Tibial artery (tissue), 4 donors: Measurements from ENCODE around the gene HUNK.

Experiments used
- DNase-seq, 2 donors: peaks; one replicate each; pipeline ENCODE4 v3.0.0-alpha.2; 2019
- H3K27ac ChIP-seq, 2 donors: fragments of 200-600 bp; sonication (generic) in 1 of 2; 1 replicate in 1 of 2; 2 replicates in 1 of 2; pipeline ENCODE4 v1.5.1; 2018 to 2019; ENCODE audit warnings: mild to moderate bottlenecking in 1 of 2
- H3K27me3 ChIP-seq, 2 donors: fragments of 200-600 bp; sonication (generic) in 1 of 2; one replicate each; pipeline versions ENCODE4 v1.5.1 to v1.6.0; 2016 to 2019
- H3K36me3 ChIP-seq, 3 donors: fragments of 200-600 bp; sonication (generic) in 2 of 3; one replicate each; pipeline ENCODE4 v1.5.1; 2016 to 2019; ENCODE audit warnings: mild to moderate bottlenecking in 2 of 3
- H3K4me1 ChIP-seq, 4 donors: fragments of 200-600 bp; sonication (generic) in 2 of 4; 1 replicate in 3 of 4; 2 replicates in 1 of 4; pipeline ENCODE4 v1.5.1; 2016 to 2019
- H3K4me3 ChIP-seq, 2 donors: fragments of 200-600 bp; sonication (generic) in 1 of 2; 1 replicate in 1 of 2; 2 replicates in 1 of 2; pipeline ENCODE4 v1.5.1; 2018 to 2019; ENCODE audit warnings: mild to moderate bottlenecking in 2 of 2
- H3K9me3 ChIP-seq, 3 donors: fragments of 200-600 bp; sonication (generic) in 1 of 3; one replicate each; pipeline ENCODE4 v1.5.1; 2016 to 2019
- CTCF ChIP-seq, 2 experiments: fragments of 200-600 bp in 1 of 2; fragments of 450-650 bp in 1 of 2; IDR thresholded peaks; one replicate each; pipeline ENCODE4 v1.5.1; 2017 to 2019; ENCODE audit warnings: antibody characterized with exemption in 2 of 2, mild to moderate bottlenecking in 1 of 2, moderate library complexity in 1 of 2
- intact Hi-C: fragments of 100-400 bp; cut with DNase I; formaldehyde crosslinking; loops from one replicate; pipeline ENCODE4 v1.15.0; 2023; ENCODE audit warnings: low total_unique reads

HUNK gene

GRCh38 chr21:31877463-31877957 lies 4.7 kb downstream of the HUNK start:
- no peak for DNase-seq
- no peaks in the 10 kb centered on the region for H3K36me3 ChIP-seq
- intact Hi-C loops: no loop called here
- no peaks in the 10 kb centered on the region for H3K9me3 ChIP-seq
- H3K4me3 ChIP-seq: no peak overlapping the region
- H3K27me3 ChIP-seq: peaks cover 0 to 52% of the 10 kb centered on the region in 2 donors
- peaks cover 0 to 36% (median 30%) of the 10 kb centered on the region in 4 donors for H3K4me1 ChIP-seq
- H3K27ac ChIP-seq: no peak overlapping the region
- TF ChIP-seq CTCF (IDR thresholded peaks at IDR 0.05): no peak

- DNase-seq: no peak
- Histone ChIP-seq H3K27ac (no peak overlapping the region), H3K27me3 (peaks cover 0 to 43% of the 10 kb centered on the region in 2 donors), H3K4me3 (no peak overlapping the region), H3K4me1 (peaks cover 0 to 24% (median 20%) of the 10 kb centered on the region in 4 donors), H3K36me3 (no peaks in the 10 kb centered on the region), H3K9me3 (no peaks in the 10 kb centered on the region)
- no peak for TF ChIP-seq CTCF (IDR thresholded peaks at IDR 0.05)
- intact Hi-C loops: no loop called here
Measured at GRCh38 chr21:31878831-31879230, 6.0 kb downstream of the HUNK start.

- Histone ChIP-seq H3K4me3 (no peak overlapping the region), H3K36me3 (no peaks in the 10 kb centered on the region), H3K27me3 (peaks cover 0 to 41% of the 10 kb centered on the region in 2 donors), H3K27ac (no peak overlapping the region), H3K9me3 (no peaks in the 10 kb centered on the region), H3K4me1 (peaks cover 0 to 20% (median 16%) of the 10 kb centered on the region in 4 donors)
- intact Hi-C loops: no loop called here
- DNase-seq: no peak
- TF ChIP-seq CTCF (IDR thresholded peaks at IDR 0.05): no peak
Measured at GRCh38 chr21:31879241-31879650, 6.4 kb downstream of the HUNK start.

- no peak overlapping the region for H3K4me3 ChIP-seq
- no peak overlapping the region for H3K27ac ChIP-seq
- intact Hi-C loops: no loop called here
- no peak for DNase-seq
- H3K9me3 ChIP-seq: no peaks in the 10 kb centered on the region
- H3K4me1 ChIP-seq: peaks cover 0 to 13% (median 10%) of the 10 kb centered on the region in 4 donors
- peaks cover 0 to 35% of the 10 kb centered on the region in 2 donors for H3K27me3 ChIP-seq
- no peaks in the 10 kb centered on the region for H3K36me3 ChIP-seq
- TF ChIP-seq CTCF (IDR thresholded peaks at IDR 0.05): no peak
Measured at GRCh38 chr21:31879911-31880310, 7.1 kb downstream of the HUNK start.

- Histone ChIP-seq H3K4me1 (peaks cover 0 to 4% (median 3%) of the 10 kb centered on the region in 4 donors), H3K27me3 (peaks cover 0 to 33% of the 10 kb centered on the region in 2 donors), H3K36me3 (no peaks in the 10 kb centered on the region), H3K9me3 (no peaks in the 10 kb centered on the region), H3K4me3 (no peak overlapping the region), H3K27ac (no peak overlapping the region)
- TF ChIP-seq CTCF (IDR thresholded peaks at IDR 0.05): no peak
- DNase-seq: no peak
- intact Hi-C loops: no loop called here
Measured at GRCh38 chr21:31880816-31881215, 8.0 kb downstream of the HUNK start.

GRCh38 chr21:31882711-31883110 lies 9.9 kb downstream of the HUNK start:
- Histone ChIP-seq H3K27me3 (peaks cover 0 to 20% of the 10 kb centered on the region in 2 donors), H3K4me1 (no peaks in the 10 kb centered on the region), H3K9me3 (no peaks in the 10 kb centered on the region), H3K27ac (no peak overlapping the region), H3K4me3 (no peak overlapping the region), H3K36me3 (no peaks in the 10 kb centered on the region)
- intact Hi-C loops: no loop called here
- no peak for TF ChIP-seq CTCF (IDR thresholded peaks at IDR 0.05)
- DNase-seq: no peak
